Lower leg skin (tissue), 3 donors: Measurements from ENCODE around the gene ACTR2.

Experiments used
- POLR2A ChIP-seq, 2 donors: fragments of 450-650 bp; IDR thresholded peaks; one replicate each; pipeline ENCODE4 v1.6.1; 2016 to 2017; ENCODE audit warnings: antibody characterized with exemption in 2 of 2, mild to moderate bottlenecking in 1 of 2, moderate library complexity in 1 of 2
- TF ChIP-seq, protein P1 (sequence below), 3 donors: fragments of 450-650 bp; IDR thresholded peaks; one replicate each; pipeline ENCODE4 v1.5.1; 2016; ENCODE audit warnings: antibody characterized with exemption in 3 of 3, mild to moderate bottlenecking in 3 of 3, moderate library complexity in 2 of 3

GRCh38 chr2:65313126-65313953 is 85.7 kb downstream of the ACTR2 start:
- TF ChIP-seq, protein P1, sequence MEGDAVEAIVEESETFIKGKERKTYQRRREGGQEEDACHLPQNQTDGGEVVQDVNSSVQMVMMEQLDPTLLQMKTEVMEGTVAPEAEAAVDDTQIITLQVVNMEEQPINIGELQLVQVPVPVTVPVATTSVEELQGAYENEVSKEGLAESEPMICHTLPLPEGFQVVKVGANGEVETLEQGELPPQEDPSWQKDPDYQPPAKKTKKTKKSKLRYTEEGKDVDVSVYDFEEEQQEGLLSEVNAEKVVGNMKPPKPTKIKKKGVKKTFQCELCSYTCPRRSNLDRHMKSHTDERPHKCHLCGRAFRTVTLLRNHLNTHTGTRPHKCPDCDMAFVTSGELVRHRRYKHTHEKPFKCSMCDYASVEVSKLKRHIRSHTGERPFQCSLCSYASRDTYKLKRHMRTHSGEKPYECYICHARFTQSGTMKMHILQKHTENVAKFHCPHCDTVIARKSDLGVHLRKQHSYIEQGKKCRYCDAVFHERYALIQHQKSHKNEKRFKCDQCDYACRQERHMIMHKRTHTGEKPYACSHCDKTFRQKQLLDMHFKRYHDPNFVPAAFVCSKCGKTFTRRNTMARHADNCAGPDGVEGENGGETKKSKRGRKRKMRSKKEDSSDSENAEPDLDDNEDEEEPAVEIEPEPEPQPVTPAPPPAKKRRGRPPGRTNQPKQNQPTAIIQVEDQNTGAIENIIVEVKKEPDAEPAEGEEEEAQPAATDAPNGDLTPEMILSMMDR (IDR thresholded peaks at IDR 0.05): no peak
- no peak for TF ChIP-seq POLR2A (IDR thresholded peaks at IDR 0.05)
